ENCODE data around the gene SPDEF.

Gene SPDEF

DNA sequence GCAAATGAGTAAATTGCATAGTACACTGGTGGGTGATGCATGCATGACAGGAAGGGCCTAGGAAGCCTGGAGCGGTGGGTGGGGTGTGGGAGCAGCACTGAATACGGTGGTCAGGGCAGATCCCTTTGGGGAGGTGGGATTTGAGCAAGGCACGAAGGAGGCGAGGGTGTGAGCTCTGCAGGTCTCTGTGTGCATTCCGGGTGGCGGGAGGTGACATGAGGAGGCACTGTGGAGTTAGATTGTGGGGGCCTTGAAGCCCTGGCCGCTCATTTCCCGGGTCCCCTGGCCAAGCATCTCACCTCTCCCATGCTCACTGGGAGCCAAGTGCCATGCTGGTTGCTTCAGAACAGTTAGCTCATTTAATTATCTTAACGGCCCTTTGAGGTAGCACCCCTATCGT lies 6.2 kb upstream of the SPDEF start:
- DNase-seq: no peak

DNA sequence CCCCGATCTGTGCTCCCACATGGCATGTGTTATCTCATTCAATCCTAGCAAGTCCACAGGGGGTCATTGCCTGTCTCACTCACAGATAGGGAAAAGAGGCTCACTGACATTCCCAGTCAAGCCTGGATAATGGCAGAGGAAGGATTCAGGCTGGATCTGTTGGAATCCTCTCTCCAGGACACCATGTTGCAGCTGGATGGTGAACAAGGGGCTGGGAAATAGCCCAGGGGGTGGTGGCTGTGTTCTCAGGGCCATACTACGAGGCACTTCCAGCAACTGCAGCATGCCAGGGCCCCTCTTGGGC lies 5.0 kb upstream of the SPDEF start:
- DNase-seq: no peak

DNA sequence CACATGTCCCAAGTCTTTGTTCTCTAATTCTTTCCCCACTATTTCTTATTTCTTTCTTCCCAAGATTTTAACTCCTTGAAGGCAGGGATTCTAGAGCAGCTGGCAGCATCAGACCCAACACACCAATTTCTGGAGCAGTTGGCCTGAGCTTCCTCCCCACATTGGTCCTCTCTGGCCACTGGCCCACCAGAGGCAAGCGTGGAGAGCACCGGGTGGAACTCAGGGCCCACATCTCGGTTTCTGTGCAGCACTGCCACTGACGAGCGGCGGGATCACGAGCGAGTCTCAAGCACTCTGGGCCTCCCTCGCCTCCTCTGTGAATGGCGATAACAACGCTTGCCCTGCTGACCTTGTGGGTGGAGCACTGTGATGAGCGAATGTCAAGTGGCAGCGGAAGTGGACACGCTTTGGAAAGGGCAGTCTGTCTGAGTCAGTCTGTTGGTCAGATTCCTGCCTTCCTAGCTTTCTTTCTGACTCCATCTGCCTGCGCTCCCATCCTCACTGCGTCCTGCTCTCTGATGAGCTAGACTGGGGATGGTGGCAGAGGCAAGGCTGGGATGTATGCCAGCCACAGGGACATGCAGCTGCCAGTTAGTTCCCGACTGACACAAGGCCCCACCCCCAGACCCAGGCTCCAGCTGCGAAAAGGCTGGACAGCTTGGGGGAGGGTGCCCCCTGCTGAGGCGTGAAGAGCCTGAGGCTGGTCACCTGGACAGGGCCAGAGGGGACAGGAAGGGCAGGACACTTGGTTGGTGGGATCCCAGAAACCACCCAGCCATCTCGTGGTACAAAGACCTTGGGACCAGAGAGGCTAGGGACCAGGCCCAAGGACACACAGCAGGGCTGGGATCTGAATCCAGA lies 4.5 kb upstream of the SPDEF start:
- DNase-seq: no peak

DNA sequence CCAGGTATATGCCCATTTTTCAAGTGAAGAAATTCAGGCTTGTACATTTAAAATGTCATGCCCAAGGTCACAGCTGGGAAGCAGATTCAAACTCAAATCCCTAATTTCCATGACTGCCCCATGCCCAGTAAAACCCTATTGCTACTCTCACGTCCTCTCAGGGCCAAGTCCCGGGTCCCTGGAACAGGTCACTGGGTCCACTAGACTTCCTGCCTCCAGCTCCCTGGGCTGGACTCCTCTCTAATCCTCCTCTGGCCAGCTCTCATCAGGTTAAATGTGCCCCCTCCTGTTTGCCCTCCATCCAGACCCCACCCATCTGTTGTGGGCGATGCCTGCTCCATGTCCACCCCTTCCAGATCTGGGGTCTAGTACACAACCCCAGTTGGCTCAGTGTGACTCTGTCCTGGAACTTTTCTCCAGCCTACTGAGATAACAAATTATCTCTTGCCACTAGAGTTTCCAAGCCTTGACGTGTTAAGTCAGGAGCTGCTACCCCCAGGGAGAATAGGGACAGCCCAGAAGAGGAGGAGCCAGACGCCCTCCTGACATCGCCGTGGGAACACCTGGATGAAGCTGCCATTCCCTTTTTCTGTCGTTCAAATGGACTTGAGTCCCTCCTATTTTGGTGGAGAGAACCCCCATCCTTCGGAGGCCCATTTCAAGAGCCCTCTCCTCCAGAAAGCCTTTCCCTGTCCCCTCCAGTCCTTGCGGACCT lies 3.7 kb upstream of the SPDEF start:
- DNase-seq: no peak

DNA sequence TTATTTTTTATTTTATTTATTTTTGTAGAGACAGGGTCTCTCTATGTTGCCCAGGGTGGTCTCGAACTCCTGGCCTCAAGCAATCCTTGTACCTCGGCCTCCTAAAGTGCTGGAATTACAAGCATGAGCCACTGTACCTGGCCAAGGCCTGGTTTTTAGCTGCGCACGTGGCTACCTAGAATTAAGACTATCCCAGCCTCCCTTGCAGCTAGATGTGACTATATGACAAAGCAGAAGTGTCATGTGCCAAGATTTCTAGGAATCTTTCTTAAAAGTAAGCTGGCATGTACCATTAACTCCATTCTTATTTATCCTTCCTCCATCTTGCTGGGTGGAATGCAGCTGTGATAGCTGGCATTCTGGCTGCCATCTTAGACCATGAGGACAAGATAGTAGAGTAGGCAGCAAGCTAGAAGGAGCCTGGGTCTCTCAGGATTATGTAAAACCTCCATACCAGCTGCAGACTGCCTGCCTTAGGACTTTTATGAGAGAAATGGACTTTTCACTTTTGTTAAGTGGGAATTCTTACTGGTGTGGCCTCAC lies 2.1 kb upstream of the SPDEF start:
- no peak for DNase-seq

DNA sequence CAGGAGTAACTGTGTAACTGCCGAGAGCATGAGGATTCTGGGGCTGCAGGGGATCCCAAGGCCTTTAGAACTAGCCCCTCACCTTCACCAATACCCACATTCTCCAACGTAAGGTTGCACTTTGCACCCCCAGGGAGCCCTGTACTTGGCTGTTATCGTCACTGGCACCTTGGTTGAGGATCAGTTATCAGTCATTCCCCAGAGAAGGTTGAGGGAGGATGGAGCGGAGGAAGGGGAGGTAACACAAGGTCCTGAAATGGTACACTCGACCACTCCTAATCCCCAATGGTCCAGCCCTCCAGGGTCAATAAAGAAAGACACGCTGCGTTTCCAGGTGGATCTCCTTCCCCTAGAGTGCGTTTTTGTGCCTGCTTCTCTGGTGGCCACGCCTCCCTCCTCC lies 1.1 kb upstream of the SPDEF start:
- DNase-seq: no peak

DNA sequence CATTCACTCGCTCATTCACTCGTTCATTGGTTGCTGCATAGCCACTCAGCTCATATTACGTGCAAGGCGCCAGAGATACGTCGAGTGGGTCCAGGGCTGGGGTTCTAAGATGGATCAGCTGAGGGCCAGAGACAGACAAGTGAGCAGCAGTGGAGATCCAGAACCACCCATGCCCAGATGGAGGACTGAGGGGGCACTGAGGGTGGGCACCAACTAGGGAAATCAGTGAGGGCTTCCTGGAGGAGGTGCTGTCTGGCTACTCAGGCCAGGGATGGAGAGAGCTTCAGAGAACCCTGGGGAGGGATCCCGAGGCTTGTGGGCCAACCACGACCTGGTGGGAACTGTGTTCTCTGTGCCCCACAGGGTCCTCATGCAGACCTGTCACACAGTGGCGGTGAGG lies 364 bp upstream of the SPDEF start:
- no peak for DNase-seq

DNA sequence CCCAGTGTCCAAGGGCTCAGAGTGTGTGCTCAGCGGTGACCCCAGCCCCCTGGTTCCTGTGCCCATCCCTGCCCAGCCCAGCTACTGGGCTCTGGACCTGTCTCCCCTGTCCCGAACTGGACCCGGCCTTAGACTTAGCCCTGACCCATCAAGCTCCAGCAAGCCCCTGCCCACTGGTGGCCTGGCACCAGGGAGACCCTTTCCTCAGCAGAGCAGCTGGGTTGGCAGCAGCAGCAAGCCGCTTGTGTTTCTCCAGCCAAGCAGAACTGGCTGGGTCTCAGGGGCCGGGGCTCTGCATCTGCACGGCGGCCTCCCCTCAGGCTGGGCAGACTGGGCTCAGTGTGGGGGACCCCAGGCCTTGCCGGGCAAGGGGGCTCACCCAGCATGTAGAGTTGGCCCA lies 801 bp downstream of the SPDEF start:
- DNase-seq: no peak

DNA sequence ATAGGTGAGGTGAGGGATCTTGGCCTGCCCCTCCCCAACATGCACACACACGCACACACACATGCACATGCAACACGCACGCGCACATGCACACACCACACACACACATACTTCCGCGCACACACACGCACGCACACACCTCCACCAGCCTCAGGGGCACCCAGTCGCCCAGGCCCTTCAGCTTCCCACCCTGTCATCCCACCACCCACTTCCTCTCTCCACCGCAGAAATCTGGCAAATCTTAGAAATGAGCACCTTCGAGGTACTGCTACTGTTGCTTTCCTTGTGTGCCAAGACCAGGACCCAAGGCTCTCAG lies 1.2 kb downstream of the SPDEF start:
- DNase-seq: no peak

DNA sequence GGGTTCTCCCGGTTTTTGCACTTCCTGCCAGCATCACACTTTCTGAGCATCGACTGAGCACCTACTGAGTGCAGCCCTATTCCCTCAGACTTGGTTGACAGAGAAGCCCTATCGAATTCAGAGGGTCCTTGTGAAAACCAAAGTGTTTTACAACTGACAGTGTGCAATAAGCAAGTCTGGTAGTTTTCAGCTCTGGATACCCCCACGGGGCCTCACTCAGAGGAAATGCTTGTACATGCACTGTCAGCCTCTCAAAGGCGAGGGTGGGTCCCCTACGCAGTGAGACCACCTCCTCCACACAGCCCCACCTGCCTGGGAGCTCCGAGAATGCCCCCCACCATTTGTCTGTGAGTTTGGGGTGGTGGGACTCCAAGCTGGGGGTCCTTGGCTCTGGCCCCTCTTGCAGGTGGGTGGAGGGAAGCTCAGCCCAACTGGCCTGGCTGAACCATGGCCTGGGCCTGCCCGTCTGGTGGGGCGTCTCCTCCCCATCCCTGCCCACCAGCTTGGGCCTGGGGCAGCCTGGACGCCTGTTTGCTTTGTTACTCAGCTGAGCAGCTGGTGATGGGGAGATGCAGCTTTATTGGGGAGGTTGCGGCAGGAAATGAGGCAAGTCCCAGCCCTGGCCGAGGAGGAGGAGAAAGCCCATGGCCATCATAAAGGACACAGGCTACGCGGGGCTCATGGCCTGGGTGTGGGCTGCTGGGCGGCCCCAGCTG lies 1.7 kb downstream of the SPDEF start:
- no peak for DNase-seq

DNA sequence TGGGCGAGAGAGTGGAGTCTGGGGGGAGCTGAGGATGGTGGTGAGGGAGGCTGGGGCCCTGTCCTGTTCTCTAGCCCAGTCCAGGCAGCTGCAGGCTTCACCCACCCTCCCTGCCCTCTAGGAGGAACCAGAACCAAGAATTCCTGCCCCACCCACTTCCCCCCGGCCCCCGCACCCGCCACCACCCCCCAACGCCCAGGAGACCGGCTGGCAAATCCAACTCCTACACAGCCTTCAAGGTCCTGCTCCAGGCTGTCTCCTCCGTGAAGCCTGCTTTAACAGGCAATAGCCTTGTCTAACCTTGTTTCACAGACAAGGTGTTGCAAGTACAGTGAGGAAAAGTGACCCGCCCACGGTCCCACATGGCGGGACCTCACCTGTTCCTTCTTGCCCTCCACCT lies 2.4 kb downstream of the SPDEF start:
- no peak for DNase-seq

DNA sequence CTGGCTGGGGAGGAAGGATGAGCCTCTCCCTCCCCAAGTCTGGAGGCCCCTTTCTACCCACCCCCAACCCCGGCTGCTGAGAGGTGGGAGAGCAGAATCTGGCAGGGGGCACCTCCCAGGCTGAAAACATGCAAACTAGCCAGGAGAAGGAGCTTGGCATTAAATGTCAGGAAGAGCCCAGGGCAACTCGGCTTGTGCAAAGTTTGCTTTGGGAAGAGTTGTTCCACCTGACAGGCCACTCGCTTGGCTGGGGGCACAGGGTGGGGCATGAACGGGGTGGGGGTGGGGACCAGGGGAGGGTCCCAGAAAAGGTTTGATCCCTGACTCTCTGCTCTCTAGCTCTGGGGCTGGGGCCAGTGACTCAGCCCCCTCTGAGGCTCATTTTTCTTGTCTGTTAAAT lies 3.0 kb downstream of the SPDEF start:
- no peak for DNase-seq

DNA sequence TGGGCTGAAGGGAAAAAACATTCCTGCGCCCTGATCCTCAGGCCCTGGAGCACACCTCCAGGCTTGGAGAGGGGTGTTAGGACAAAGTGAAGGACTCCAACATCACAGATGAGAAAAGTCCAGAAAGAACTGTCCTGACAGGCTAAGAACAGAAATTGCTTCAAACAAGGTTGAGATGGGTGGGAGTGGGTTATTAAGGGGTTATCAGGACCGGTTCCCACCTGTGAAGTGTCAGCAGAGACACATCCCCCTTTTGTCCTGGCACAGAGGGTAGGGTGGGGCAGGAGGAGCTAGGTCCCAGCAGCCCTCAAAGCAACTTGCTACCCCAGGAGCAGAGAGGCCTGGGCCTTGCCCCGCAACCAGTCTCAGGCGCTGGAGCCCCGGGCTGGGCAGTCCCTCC lies 3.5 kb downstream of the SPDEF start:
- no peak for DNase-seq

DNA sequence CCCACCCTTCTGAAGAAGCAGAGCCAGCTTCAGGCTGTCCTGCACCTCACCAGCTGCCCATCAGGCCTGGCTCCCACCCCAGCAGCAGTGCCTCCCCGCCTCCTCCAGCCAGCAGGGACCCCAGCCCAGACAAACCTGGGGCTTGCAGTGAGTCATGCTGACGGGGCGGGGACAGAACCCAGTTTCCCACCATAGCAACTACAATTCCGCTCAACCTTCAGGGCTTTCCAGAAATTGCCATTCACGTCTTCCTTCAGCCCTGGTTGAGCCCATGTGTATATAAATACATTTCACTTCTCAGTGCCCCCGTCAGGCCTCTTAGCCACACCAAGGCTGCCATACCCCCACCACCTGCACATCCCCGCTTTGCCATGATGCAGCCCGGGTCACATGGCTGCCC lies 4.4 kb downstream of the SPDEF start:
- DNase-seq: no peak

DNA sequence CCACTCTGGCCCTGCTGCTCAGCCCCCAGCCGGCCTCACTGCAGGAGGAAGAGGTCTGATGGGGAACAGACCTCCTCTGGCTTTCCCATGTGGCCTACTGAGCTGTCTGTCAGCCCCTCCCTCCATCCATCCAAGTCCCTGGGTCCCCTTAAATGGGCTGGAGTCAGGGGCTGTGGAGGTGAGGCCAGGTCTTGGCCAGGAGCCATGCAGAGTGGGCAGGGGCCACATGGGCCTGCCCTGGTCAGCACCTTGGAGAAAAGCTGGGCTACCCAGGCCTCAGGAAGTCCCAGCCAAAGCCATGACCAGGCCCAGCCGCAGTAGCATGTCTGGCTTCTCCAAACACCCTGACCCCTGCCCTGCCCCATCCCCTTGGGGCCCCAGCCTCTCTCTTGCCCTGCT lies 6.3 kb downstream of the SPDEF start:
- DNase-seq: no peak

DNA sequence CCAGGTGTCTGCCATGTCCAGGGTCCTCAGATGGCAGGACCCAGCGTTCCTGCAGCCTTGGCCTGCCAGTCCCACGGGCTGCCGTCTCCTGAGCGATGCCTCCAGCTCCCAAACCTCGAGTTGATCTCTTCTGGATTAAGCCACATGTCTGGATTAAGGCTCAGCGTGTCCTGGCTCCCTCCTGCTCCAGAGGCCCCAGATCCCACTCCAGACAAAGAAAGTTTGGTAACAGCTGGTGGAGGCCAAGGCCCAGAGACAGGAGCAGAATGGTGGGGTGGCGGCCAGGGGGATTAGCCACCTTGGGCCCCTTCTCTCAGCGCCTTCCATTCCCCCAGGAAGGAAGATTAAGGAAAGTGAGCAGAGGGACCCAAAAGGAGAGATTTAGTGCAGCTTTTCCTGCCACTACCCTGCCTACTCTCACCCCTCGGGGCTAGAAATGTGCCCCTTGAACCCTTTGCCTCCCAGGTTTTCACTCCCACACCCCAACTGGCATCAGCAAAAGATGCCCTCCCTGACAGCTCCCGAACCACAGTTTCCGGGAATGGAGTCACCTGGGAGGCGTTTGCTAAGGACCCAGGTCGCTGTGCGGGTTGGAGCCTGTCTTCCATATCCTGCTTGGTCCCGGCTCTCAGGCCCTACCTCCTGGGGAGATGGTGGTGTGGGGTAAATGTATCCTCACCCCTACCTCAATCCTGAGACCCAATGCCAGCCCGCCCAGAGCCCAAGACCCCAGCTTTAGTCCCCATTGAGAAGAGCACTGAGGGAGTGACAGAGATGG lies 6.9 kb downstream of the SPDEF start:
- no peak for DNase-seq

DNA sequence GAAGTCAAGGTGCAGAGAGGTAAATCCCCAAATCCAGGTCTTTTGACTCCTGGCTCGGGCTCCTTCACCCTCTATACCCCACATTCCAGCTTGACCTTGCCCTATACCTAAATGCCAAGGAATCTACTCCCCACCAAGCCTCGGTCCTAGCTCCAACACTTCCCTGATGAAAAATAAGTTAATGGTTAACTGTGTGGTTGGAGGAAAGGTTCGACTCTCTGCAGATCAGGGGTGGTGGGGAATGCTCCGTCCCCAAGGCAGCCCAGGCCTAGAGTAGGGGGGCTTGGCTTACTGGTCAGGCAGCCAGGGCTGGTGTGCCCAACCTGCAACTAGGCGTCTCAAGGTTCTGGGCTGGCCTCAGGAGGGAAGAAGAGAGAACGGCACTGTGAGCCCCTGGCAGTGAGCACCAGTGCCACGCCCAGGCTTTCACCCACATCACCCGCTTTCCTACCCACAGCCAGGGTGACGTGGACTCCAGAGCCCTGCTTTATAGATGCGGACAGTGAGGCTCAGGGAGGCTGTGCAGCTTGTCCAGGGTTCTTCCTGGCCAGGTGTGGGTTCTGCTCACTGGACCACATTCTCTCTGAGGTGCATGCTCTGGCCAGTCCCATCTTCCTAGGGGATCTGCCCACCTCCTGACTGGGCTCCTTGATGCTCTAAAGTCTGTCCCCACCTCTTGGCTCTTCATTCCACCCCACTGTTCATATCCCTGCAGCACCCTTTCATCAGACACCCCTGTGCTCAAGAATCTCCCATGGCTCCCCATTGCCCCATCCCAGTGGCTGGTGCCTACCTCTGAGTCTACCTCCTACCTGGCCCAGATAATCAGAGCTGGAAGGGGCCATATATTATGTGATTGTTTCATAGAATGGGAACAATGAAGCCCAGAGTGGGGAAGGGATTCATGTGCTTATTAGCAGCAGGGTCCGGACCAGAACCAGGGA lies 8.2 kb downstream of the SPDEF start:
- no peak for DNase-seq

DNA sequence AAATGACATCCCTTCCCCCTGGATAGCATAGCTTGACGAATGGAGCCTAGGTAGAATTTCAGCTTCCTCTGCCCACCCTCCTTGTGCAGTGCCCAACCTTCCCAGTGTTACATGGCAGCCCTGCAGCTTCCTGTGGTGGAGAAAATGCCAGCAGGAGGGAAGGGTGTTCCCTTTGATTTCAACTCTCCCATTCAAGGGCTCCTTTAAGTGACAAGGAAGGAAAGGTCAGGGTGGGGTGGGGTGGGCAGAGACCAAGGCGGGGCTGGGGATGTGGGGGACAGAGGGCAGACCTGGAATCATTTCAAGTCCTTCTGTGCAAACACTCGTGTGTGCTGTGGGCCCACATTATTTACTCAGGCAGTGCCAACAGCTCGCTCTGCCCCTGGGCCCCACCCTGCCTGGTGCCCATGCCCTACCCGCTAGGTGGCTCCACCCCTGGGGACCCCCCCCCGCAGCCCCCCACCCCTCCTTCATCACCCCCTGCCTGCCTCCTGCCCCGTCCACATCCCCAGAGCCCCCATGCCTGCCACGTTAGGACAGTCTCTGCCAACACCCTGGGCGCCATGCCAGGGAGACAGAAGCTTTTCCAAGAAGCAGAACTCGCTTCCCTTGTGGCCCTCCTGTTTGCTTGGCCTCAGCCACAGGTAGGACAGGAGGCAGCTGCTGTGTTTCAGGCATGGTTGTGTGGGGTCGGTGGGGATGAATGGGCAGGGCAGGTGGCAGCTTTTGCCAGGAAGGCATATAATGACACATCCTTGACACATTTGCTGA lies 9.4 kb downstream of the SPDEF start:
- DNase-seq: no peak

DNA sequence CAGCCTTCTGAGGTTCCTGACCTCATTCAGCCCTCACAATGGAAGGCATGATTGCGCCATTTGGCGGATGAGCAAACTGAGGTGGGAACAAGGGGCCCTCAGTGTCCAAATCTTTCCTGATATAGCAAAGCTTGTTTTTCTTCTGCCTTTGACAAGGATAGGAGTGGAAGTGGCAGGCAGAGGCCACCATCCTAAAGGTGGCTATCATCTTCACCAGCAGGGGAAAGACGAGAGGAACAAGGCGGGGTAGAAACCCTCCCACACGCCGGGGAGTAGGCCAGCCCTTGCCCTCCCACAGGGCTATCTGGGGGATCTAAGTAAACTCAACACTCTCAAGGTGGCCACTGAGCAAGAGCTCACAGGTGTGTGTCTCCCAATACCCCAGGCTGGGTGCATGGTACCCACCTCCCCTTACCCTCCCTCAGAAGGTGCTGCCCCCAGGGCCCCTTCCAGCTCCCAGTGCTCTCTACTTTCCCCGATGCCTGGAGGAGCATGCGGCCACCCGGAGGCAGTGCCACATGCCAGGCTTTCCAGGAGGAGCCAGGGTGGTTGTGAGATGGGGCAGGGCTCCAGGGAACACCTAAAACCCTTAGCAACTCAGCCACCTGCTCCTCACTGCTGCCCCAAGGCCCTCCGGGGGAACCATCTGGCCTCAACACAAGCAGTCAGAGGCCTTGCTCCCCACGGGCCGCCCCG lies 11.2 kb downstream of the SPDEF start:
- no peak for DNase-seq

DNA sequence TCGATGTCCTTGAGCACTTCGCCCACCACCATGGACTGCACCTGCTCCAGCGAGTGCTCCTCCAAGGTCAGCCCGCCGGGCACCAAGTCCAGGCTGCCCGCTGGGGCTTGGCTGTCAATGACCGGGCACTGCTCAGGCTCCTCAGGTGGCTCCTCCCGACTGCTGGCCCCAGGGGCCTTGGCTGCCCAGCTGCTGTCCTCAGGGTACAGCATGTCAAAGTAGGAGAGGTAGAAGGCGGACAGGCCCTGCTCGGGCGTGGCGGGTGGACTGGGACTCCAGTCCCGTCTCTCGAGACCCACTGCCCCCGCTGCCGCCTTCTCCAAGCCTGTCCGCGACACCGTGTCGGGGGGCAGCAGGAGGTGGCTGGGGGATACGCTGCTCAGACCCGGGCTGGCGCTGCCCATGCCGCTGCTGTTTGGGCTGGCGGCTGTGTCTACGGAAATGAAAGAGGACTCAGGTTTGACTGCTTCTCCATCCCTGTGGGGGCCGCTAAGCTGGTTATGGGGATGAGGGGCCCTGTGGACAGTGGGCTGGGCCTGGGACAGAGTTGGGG lies 12.0 kb downstream of the SPDEF start:
- no peak for DNase-seq

Data from activated effector memory CD4-positive, alpha-beta T cell treated with anti-CD3 and anti-CD28 coated beads, Interleukin-2, amount 50 U/mL, for 16 hours (primary cell).